Mesenchymal stem cell (in vitro differentiated cells and primary cell): ENCODE results near the gene LINS1.

Source experiments
- DNase-seq: peaks from one replicate; pipeline ENCODE4 v3.0.0-alpha.2; 2013
- H2AFZ ChIP-seq: one replicate; pipeline ENCODE4 v1.6.1; 2013; ENCODE audit warnings: low read depth, mild to moderate bottlenecking, control low read depth, inconsistent platforms, low read length, moderate library complexity
- H2AK5ac ChIP-seq: 2 replicates; pipeline ENCODE4 v1.6.1; 2013; ENCODE audit warnings: low read length, moderate library complexity, mild to moderate bottlenecking, inconsistent platforms; ENCODE audit not compliant: severe bottlenecking
- H2BK120ac ChIP-seq: one replicate; pipeline ENCODE4 v1.6.1; 2013; ENCODE audit warnings: low read depth, mild to moderate bottlenecking, inconsistent platforms, low read length, moderate library complexity
- H2BK12ac ChIP-seq, 2 experiments: one replicate each; pipeline ENCODE4 v1.6.1; 2013; ENCODE audit warnings: inconsistent platforms in 2 of 2, low read length in 2 of 2, mild to moderate bottlenecking in 2 of 2, moderate library complexity in 2 of 2, control low read depth in 1 of 2
- H2BK15ac ChIP-seq: one replicate; pipeline ENCODE4 v1.6.1; 2013; ENCODE audit warnings: mild to moderate bottlenecking, low read depth, inconsistent platforms; ENCODE audit not compliant: poor library complexity, severe bottlenecking
- H2BK5ac ChIP-seq: 2 replicates; pipeline ENCODE4 v1.6.1; 2013; ENCODE audit warnings: low read depth, mild to moderate bottlenecking, low read length, control low read depth, inconsistent platforms; ENCODE audit not compliant: poor library complexity, severe bottlenecking
- H3K14ac ChIP-seq, 2 experiments: one replicate each; pipeline ENCODE4 v1.6.1; 2013; ENCODE audit warnings: inconsistent platforms in 2 of 2, low read length in 2 of 2, control low read depth in 1 of 2, mild to moderate bottlenecking in 1 of 2, moderate library complexity in 1 of 2
- H3K18ac ChIP-seq, 2 experiments: one replicate each; pipeline ENCODE4 v1.6.1; 2013; ENCODE audit warnings: inconsistent platforms in 2 of 2, low read length in 2 of 2, control low read depth in 1 of 2, low read depth in 1 of 2, mild to moderate bottlenecking in 1 of 2
- H3K23ac ChIP-seq, 2 experiments: one replicate each; pipeline ENCODE4 v1.6.1; 2013; ENCODE audit warnings: inconsistent platforms in 2 of 2, low read length in 2 of 2, mild to moderate bottlenecking in 2 of 2, moderate library complexity in 2 of 2, control low read depth in 1 of 2
- H3K27ac ChIP-seq: 2 replicates; pipeline ENCODE4 v1.5.1; 2013; ENCODE audit warnings: mild to moderate bottlenecking, moderate library complexity, low read length, control low read depth, inconsistent platforms; ENCODE audit not compliant: poor library complexity, severe bottlenecking
- H3K27me3 ChIP-seq, 2 experiments: 2 replicates each; pipeline versions ENCODE4 v1.6.1 to v1.7.0; 2013; ENCODE audit warnings: low read length in 2 of 2, mild to moderate bottlenecking in 2 of 2, moderate library complexity in 2 of 2, control low read depth in 1 of 2, inconsistent platforms in 1 of 2; ENCODE audit not compliant: control insufficient read depth in 1 of 2, insufficient read depth in 1 of 2
- H3K36me3 ChIP-seq, 2 experiments: 2 replicates each; pipeline versions ENCODE4 v1.6.1 to v1.7.0; 2013; ENCODE audit warnings: low read length in 2 of 2, control low read depth in 1 of 2, inconsistent platforms in 1 of 2, low read depth in 1 of 2, mild to moderate bottlenecking in 1 of 2; ENCODE audit not compliant: insufficient read depth in 2 of 2, control insufficient read depth in 1 of 2
- H3K4ac ChIP-seq, 2 experiments: one replicate each; pipeline ENCODE4 v1.6.1; 2013; ENCODE audit warnings: inconsistent platforms in 2 of 2, low read length in 2 of 2, mild to moderate bottlenecking in 2 of 2, moderate library complexity in 2 of 2, control low read depth in 1 of 2, low read depth in 1 of 2
- H3K4me1 ChIP-seq: 2 replicates; pipeline ENCODE4 v1.6.1; 2013; ENCODE audit warnings: low read depth, low read length, control low read depth; ENCODE audit not compliant: control insufficient read depth, insufficient read depth
- H3K4me2 ChIP-seq: 2 replicates; pipeline ENCODE4 v1.6.1; 2013; ENCODE audit warnings: low read length, mild to moderate bottlenecking, inconsistent platforms; ENCODE audit not compliant: poor library complexity, severe bottlenecking
- H3K4me3 ChIP-seq, 2 experiments: 2 replicates each; pipeline versions ENCODE4 v1.5.1 to v1.7.0; 2013; ENCODE audit warnings: low read length in 2 of 2, mild to moderate bottlenecking in 2 of 2, control low read depth in 1 of 2, low read depth in 1 of 2; ENCODE audit not compliant: insufficient read depth in 1 of 2
- H3K79me1 ChIP-seq: replicated peaks from 2 replicates; pipeline ENCODE4 v1.6.1; 2013; ENCODE audit warnings: mild to moderate bottlenecking, control low read depth, low read length, inconsistent platforms; ENCODE audit not compliant: poor library complexity, severe bottlenecking
- H3K9ac ChIP-seq: 2 replicates; pipeline ENCODE4 v1.7.0; 2013; ENCODE audit warnings: mild to moderate bottlenecking, low read length, moderate library complexity
- H3K9me3 ChIP-seq: 2 replicates; pipeline ENCODE4 v1.7.0; 2013; ENCODE audit warnings: mild to moderate bottlenecking, low read length; ENCODE audit not compliant: control insufficient read depth
- H4K8ac ChIP-seq: one replicate; pipeline ENCODE4 v1.6.1; 2013; ENCODE audit warnings: inconsistent platforms, mild to moderate bottlenecking, low read length, moderate library complexity
- H4K91ac ChIP-seq: one replicate; pipeline ENCODE4 v1.6.1; 2013; ENCODE audit warnings: mild to moderate bottlenecking, low read length, inconsistent platforms
- WGBS: methylation state at CpG from one replicate; pipeline ENCODE4 v1.1.7; 2013; ENCODE audit warnings: mixed read lengths; 5-methylcytosine and 5-hydroxymethylcytosine counted together

LINS1 gene

DNA sequence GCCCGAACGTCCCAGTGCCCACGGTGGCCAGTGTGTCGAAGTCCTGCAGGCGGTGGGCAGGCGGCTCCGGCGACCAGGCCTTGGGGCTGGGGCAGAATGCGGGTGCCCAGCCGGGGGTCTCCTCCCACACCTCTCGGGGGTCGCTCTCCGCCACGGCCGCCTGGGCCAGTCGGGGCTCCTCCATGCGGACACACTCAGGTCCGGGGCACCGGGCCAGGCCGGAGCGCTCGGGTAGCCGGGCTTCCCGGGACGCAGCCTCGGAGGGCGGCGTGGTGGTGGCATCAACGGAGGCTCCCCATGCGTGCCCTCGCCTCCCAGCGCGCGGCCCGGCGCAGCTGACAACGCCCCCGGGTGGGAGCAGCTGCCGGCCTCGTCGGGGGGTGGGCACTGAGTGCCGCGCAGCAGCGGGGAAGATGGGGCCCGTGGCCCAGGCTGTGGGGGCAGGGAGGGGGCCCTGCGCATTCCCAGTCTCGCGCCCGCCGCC lies 43.2 kb downstream of the LINS1 start:
- Histone ChIP-seq H3K4me3 (no peak overlapping the region), H2BK5ac (no peak overlapping the region), H3K23ac (no peak overlapping the region), H4K91ac (no peak overlapping the region), H3K79me1 (no peaks in the 10 kb centered on the region), H4K8ac (no peak overlapping the region), H2BK15ac (no peak overlapping the region), H3K4ac (no peak overlapping the region), H3K27ac (no peak overlapping the region), H3K18ac (no peak overlapping the region), H3K4me1 (no peaks in the 10 kb centered on the region), H3K36me3 (no peaks in the 10 kb centered on the region), H2BK120ac (no peak overlapping the region), H3K27me3 (no peaks in the 10 kb centered on the region), H2AFZ (no peak overlapping the region), H3K9me3 (no peaks in the 10 kb centered on the region), H2AK5ac (no peak overlapping the region), H3K14ac (no peak overlapping the region), H2BK12ac (no peak overlapping the region), H3K9ac (no peak overlapping the region), H3K4me2 (no peak overlapping the region)
- WGBS = 97% methylated on average over 50 of the region's 50 CpGs
- no peak for DNase-seq

DNA sequence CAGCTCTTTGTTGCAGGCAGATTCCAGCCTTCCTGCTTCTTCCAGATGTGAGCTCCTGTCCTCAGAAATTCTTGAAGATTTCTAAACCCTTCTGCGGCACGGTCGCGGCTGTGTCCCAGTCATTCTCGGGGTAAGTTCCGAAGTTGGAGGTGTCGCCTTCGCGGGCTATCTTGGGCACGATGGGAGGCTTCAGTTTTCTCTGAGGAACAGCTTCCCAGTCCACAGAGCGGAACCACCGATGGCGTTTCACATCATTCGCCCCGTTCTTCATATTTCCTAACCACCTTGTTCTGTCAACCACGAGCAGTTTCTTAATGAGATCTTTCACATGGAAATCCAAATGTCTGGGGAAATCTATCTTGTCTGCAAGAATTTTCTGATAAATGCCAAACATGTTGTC lies 48.5 kb downstream of the LINS1 start:
- DNase-seq = no peak
- no peak overlapping the region for H3K4me3 ChIP-seq
- H3K36me3 ChIP-seq = peaks cover 0 to 6% of the 10 kb centered on the region in 2 experiments
- H3K14ac ChIP-seq = no peak overlapping the region
- no peaks in the 10 kb centered on the region for H3K27me3 ChIP-seq
- no peaks in the 10 kb centered on the region for H3K4me1 ChIP-seq
- no peak overlapping the region for H2AK5ac ChIP-seq
- no peaks in the 10 kb centered on the region for H3K9me3 ChIP-seq
- H2BK12ac ChIP-seq = no peak overlapping the region
- no peak overlapping the region for H3K4ac ChIP-seq
- no peak overlapping the region for H3K23ac ChIP-seq
- H2AFZ ChIP-seq = no peak overlapping the region
- H3K18ac ChIP-seq = no peak overlapping the region
- H2BK15ac ChIP-seq = no peak overlapping the region
- H4K91ac ChIP-seq = no peak overlapping the region
- H3K4me2 ChIP-seq = no peak overlapping the region
- H3K79me1 ChIP-seq = no peaks in the 10 kb centered on the region
- H2BK5ac ChIP-seq = no peak overlapping the region
- WGBS = 94% methylated on average over 16 of the region's 16 CpGs
- no peak overlapping the region for H4K8ac ChIP-seq
- no peak overlapping the region for H2BK120ac ChIP-seq
- H3K9ac ChIP-seq = no peak overlapping the region
- no peak overlapping the region for H3K27ac ChIP-seq

DNA sequence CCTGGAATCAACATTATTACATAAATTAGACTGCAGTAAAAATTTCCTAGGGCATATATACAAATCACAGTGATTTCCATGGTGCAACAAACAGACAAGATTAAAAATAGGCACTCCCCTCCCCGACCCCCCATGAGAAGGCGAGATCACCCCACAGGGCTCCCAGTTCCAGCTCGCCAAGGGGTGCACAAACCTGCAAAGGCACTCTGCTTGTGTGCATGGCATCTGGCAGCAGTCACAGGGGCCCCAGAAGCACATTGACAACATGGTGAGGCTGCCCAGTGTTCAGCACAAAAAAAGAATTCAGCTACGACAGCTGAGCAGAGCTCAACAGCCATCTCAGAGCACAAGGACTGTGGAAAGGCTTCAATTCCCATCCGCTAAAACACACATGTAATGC lies 54.0 kb downstream of the LINS1 start:
- Histone ChIP-seq H3K4me1 (no peaks in the 10 kb centered on the region), H3K4me2 (no peak overlapping the region), H3K4me3 (no peak overlapping the region), H2BK5ac (no peak overlapping the region), H2AFZ (no peak overlapping the region), H3K79me1 (no peaks in the 10 kb centered on the region), H3K27me3 (no peaks in the 10 kb centered on the region), H2BK120ac (no peak overlapping the region), H3K36me3 (no peaks in the 10 kb centered on the region), H4K91ac (no peak overlapping the region), H3K18ac (no peak overlapping the region), H4K8ac (no peak overlapping the region), H3K9ac (no peak overlapping the region), H3K27ac (no peak overlapping the region), H2BK12ac (no peak overlapping the region), H3K23ac (no peak overlapping the region), H2BK15ac (no peak overlapping the region), H3K14ac (no peak overlapping the region), H3K9me3 (no peaks in the 10 kb centered on the region), H2AK5ac (no peak overlapping the region), H3K4ac (no peak overlapping the region)
- DNase-seq = no peak
- WGBS = 66% methylated on average over 5 of the region's 5 CpGs

DNA sequence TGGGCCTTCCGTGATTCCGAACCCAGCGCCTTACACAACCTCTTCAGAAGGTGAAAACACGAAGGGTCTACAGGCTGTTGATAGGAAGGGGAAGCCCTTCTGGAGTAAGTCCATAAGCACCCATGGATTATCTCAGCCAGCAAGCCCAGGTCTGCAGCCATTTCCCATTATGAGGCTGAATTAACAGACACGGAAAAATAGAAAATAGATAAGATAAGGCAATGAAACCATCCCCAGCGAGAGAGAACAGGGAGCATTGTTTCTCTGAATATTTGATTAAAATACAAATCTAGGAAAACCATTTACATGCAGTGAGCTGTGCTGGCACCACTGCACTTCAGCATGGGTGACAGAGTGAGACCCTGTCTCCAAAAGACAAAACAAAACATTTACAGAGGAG lies 57.0 kb downstream of the LINS1 start:
- no peak overlapping the region for H2BK120ac ChIP-seq
- H3K4me2 ChIP-seq = no peak overlapping the region
- H4K91ac ChIP-seq = no peak overlapping the region
- no peak overlapping the region for H3K14ac ChIP-seq
- no peak overlapping the region for H2BK15ac ChIP-seq
- no peaks in the 10 kb centered on the region for H3K27me3 ChIP-seq
- H2AFZ ChIP-seq = no peak overlapping the region
- H3K4me3 ChIP-seq = no peak overlapping the region
- H3K4me1 ChIP-seq = no peaks in the 10 kb centered on the region
- no peak for DNase-seq
- no peaks in the 10 kb centered on the region for H3K36me3 ChIP-seq
- no peaks in the 10 kb centered on the region for H3K79me1 ChIP-seq
- H3K9me3 ChIP-seq = no peaks in the 10 kb centered on the region
- H4K8ac ChIP-seq = no peak overlapping the region
- no peak overlapping the region for H3K27ac ChIP-seq
- no peak overlapping the region for H2BK12ac ChIP-seq
- no peak overlapping the region for H2AK5ac ChIP-seq
- H3K4ac ChIP-seq = no peak overlapping the region
- WGBS = 96% methylated on average over 4 of the region's 6 CpGs
- no peak overlapping the region for H3K9ac ChIP-seq
- no peak overlapping the region for H3K18ac ChIP-seq
- no peak overlapping the region for H3K23ac ChIP-seq
- no peak overlapping the region for H2BK5ac ChIP-seq
